Testis (tissue), 3 donors: Measurements from ENCODE around the gene TTLL7. TPM values are rescaled to one million over a fixed set of nuclear protein-coding genes. Genes with fewer than 3 reads are reported as not detected.

Experiments
- DNase-seq: peaks from one replicate; pipeline ENCODE4 v3.0.0-alpha.2; 2019
- H3K27ac ChIP-seq, 2 donors: fragments of 200-600 bp; sonication (generic); one replicate each; pipeline ENCODE4 v1.5.1; 2019
- H3K27me3 ChIP-seq: fragments of 200-600 bp; sonication (generic); one replicate; pipeline ENCODE4 v1.5.1; 2019
- H3K36me3 ChIP-seq: fragments of 200-600 bp; sonication (generic); one replicate; pipeline ENCODE4 v1.5.1; 2017; ENCODE audit warnings: low read depth; ENCODE audit errors: missing control alignments
- H3K4me1 ChIP-seq: fragments of 200-600 bp; sonication (generic); one replicate; pipeline ENCODE4 v1.5.1; 2019
- H3K4me3 ChIP-seq, 2 donors: fragments of 200-600 bp; sonication (generic); one replicate each; pipeline ENCODE4 v1.5.1; 2017 to 2019
- H3K9me3 ChIP-seq: fragments of 200-600 bp; sonication (generic); one replicate; pipeline ENCODE4 v1.5.1; 2017
- CTCF ChIP-seq, 3 experiments: fragments of 450-650 bp in 2 of 3; fragments of 200-600 bp in 1 of 3; sonication (generic) in 1 of 3; IDR thresholded peaks; one replicate each; pipeline ENCODE4 v1.5.1; 2016 to 2019; ENCODE audit warnings: antibody characterized with exemption in 3 of 3, mild to moderate bottlenecking in 2 of 3, moderate library complexity in 1 of 3
- POLR2A ChIP-seq: fragments of 450-650 bp; IDR thresholded peaks from one replicate; pipeline ENCODE4 v1.6.1; 2017; ENCODE audit warnings: antibody characterized with exemption, mild to moderate bottlenecking, moderate library complexity
- WGBS, 2 donors: methylation state at CpG; one replicate each; pipeline ENCODE4 v1.1.5; 2018; 5-methylcytosine and 5-hydroxymethylcytosine counted together
- intact Hi-C: fragments of 100-400 bp; cut with DNase I; formaldehyde crosslinking; loops from one replicate; pipeline ENCODE4 v1.15.1; 2023; ENCODE audit warnings: low total_unique reads
- polyA plus RNA-seq: library from polyadenylated mRNA; stranded (reverse); fragments of 350-450 nt; fragmentation: Illumina TruSeq; extraction: RNeasy Lipid Tissue Mini Kit (QIAGEN cat#74804); gene quantifications from one replicate; pipeline ENCODE4 v1.2.3, GENCODE V29; 2014; ENCODE audit warnings: low read depth, low replicate concordance; ENCODE audit not compliant: insufficient read depth
- total RNA-seq, 2 donors: library from RNA; depleted of rRNA; stranded (reverse); fragments of >200 nt; gene quantifications; one replicate each; pipeline ENCODE4 v1.2.3, GENCODE V29; 2016

The TTLL7 gene
- total and polyA plus RNA-seq, 3 donors from 2014 or later: 22.4 to 35.2 (median 28.6) TPM

- Histone ChIP-seq H3K4me1 (no peaks in the 10 kb centered on the region), H3K4me3 (no peak overlapping the region), H3K36me3 (no peaks in the 10 kb centered on the region), H3K27ac (no peak overlapping the region), H3K9me3 (no peaks in the 10 kb centered on the region), H3K27me3 (no peaks in the 10 kb centered on the region)
- intact Hi-C loops: no loop called here
- TF ChIP-seq POLR2A (no peak), CTCF (IDR thresholded peaks at IDR 0.05) (no peak)
- DNase-seq: no peak
- WGBS, 2 donors: 79 to 84% methylated on average over 4 of the region's 4 CpGs
Measured at GRCh38 chr1:83845437-83846071, 153.4 kb downstream of the TTLL7 start.

GRCh38 chr1:83844546-83844945, 154.4 kb downstream of the TTLL7 start:
- H3K4me1 ChIP-seq: no peaks in the 10 kb centered on the region
- H3K4me3 ChIP-seq: no peak overlapping the region
- H3K27me3 ChIP-seq: no peaks in the 10 kb centered on the region
- TF ChIP-seq CTCF (IDR thresholded peaks at IDR 0.05) (no peak), POLR2A (no peak)
- 91 to 96% methylated on average over 3 of the region's 3 CpGs for WGBS, 2 donors
- no peak for DNase-seq
- H3K27ac ChIP-seq: no peak overlapping the region
- no peaks in the 10 kb centered on the region for H3K36me3 ChIP-seq
- intact Hi-C loops: no loop called here
- no peaks in the 10 kb centered on the region for H3K9me3 ChIP-seq

- H3K9me3 ChIP-seq: no peaks in the 10 kb centered on the region
- no peak for DNase-seq
- no peak overlapping the region for H3K4me3 ChIP-seq
- no peak overlapping the region for H3K27ac ChIP-seq
- intact Hi-C loops: no loop called here
- H3K36me3 ChIP-seq: no peaks in the 10 kb centered on the region
- TF ChIP-seq CTCF (IDR thresholded peaks at IDR 0.05): no peak
- no peak for TF ChIP-seq POLR2A
- no peaks in the 10 kb centered on the region for H3K4me1 ChIP-seq
- WGBS, 2 donors: 86 to 90% methylated on average over 3 of the region's 3 CpGs
- no peaks in the 10 kb centered on the region for H3K27me3 ChIP-seq
Measured at GRCh38 chr1:83839566-83840173, 159.3 kb downstream of the TTLL7 start.

DNA sequence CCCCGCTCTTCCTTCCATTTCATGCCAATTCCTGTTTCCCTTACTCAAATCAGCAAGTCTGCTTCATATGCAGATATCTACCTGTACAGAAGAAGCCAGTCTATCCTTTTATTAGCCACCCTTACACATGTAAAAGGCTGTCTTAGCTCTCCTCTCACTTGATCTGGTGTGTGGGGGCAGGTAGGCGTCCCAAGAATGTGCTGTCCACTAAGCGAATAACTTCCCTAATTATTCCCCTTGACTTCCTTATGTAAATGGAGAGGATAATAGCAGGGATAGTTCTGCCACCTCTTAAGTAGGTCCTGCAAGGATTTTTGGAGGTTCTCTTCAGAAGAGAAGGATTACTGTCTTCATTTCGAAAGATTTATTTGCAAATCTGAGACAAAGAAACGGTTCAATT, 160.4 kb downstream of the TTLL7 start:
- Histone ChIP-seq H3K27ac (no peak overlapping the region), H3K36me3 (no peaks in the 10 kb centered on the region), H3K4me3 (no peak overlapping the region), H3K9me3 (no peaks in the 10 kb centered on the region), H3K4me1 (no peaks in the 10 kb centered on the region), H3K27me3 (no peaks in the 10 kb centered on the region)
- intact Hi-C loops: no loop called here
- TF ChIP-seq POLR2A (no peak), CTCF (IDR thresholded peaks at IDR 0.05) (no peak)
- DNase-seq: no peak
- WGBS, 2 donors: 81 to 94% methylated on average over 5 of the region's 5 CpGs

GRCh38 chr1:83836543-83836942, 162.4 kb downstream of the TTLL7 start:
- no peak for DNase-seq
- no peaks in the 10 kb centered on the region for H3K9me3 ChIP-seq
- intact Hi-C loops: no loop called here

More at GRCh38 chr1:83836543-83836942, 162.4 kb downstream of the TTLL7 start:
- Histone ChIP-seq H3K36me3 (no peaks in the 10 kb centered on the region), H3K27me3 (no peaks in the 10 kb centered on the region), H3K4me3 (no peak overlapping the region), H3K4me1 (no peaks in the 10 kb centered on the region), H3K27ac (no peak overlapping the region)
- TF ChIP-seq CTCF (IDR thresholded peaks at IDR 0.05) (no peak), POLR2A (no peak)
- 81 to 82% methylated on average over 2 of the region's 2 CpGs for WGBS, 2 donors
